Aorta (tissue), 5 donors: Measurements from ENCODE around the gene C5orf46. TPM values are rescaled to one million over a fixed set of nuclear protein-coding genes. Genes with fewer than 3 reads are reported as not detected.

Experiments used
- ATAC-seq: fragments of 200-7000 bp; cut with Tn5 transposase; one replicate; pipeline ENCODE4 v1.9.1; 2022; ENCODE audit warnings: moderate library complexity; ENCODE audit not compliant: low FRiP score
- DNase-seq, 2 donors: peaks; one replicate each; pipeline ENCODE4 v3.0.0-alpha.2; 2020
- H3K27ac ChIP-seq, 2 donors: one replicate each; pipeline ENCODE4 v1.5.1; 2013; ENCODE audit warnings: low read length in 2 of 2, mild to moderate bottlenecking in 2 of 2, moderate library complexity in 2 of 2, control low read depth in 1 of 2, inconsistent platforms in 1 of 2, low read depth in 1 of 2
- H3K27me3 ChIP-seq, 2 donors: one replicate each; pipeline ENCODE4 v1.6.1; 2013; ENCODE audit warnings: control low read depth in 1 of 2, low read length in 1 of 2, mild to moderate bottlenecking in 1 of 2, moderate library complexity in 1 of 2; ENCODE audit not compliant: insufficient read depth in 2 of 2, control insufficient read depth in 1 of 2
- H3K36me3 ChIP-seq, 2 donors: one replicate each; pipeline ENCODE4 v1.6.1; 2013; ENCODE audit warnings: control low read depth in 1 of 2, low read length in 1 of 2, mild to moderate bottlenecking in 1 of 2; ENCODE audit not compliant: insufficient read depth in 2 of 2, control insufficient read depth in 1 of 2
- H3K4me1 ChIP-seq, 2 donors: one replicate each; pipeline ENCODE4 v1.6.1; 2013; ENCODE audit warnings: low read length in 2 of 2, control low read depth in 1 of 2, mild to moderate bottlenecking in 1 of 2, moderate library complexity in 1 of 2; ENCODE audit not compliant: insufficient read depth in 2 of 2, control insufficient read depth in 1 of 2
- H3K4me3 ChIP-seq, 2 donors: one replicate each; pipeline ENCODE4 v1.5.1; 2013; ENCODE audit warnings: low read length in 2 of 2, control low read depth in 1 of 2, mild to moderate bottlenecking in 1 of 2
- H3K9me3 ChIP-seq: one replicate; pipeline ENCODE4 v1.6.1; 2013; ENCODE audit warnings: mild to moderate bottlenecking, low read length; ENCODE audit not compliant: control insufficient read depth
- WGBS, 2 donors: extraction: QIAGEN DNeasy Blood & Tissue Kit; methylation state at CpG; one replicate each; pipeline ENCODE4 v1.1.7; 2013; 5-methylcytosine and 5-hydroxymethylcytosine counted together
- intact Hi-C, 2 donors: fragments of 100-400 bp; cut with DNase I; formaldehyde crosslinking; loops; one replicate each; pipeline versions ENCODE4 v1.14.2 to v1.15.0; 2022
- polyA plus RNA-seq, 2 donors: library from polyadenylated mRNA; stranded (reverse); fragments of 200-250 nt; gene quantifications; one replicate each; pipeline ENCODE4 v1.2.3, GENCODE V29; 2013
- total RNA-seq, 2 donors: library from RNA; stranded (reverse); fragmentation: NEBNext Ultra II Directional; extraction: Animal tissue kit (Norgen Biotek cat#: 25700); gene quantifications; one replicate each; pipeline ENCODE4 v1.2.1, GENCODE V29; 2021
- donor health status: healthy with polysubstance abuse.
- donor health status: Bipolar disorder and iron deficiency.
- donor health status: DM: no; HTN: no; CAD: no.
- donor health status: DM: no; HTN: no; CAD: no.
- donor health status: DM: yes; HTN: yes; CAD: no.

C5orf46 gene
- total and polyA plus RNA-seq, 4 donors = 23.1 to 118 (median 44.5) TPM

DNA sequence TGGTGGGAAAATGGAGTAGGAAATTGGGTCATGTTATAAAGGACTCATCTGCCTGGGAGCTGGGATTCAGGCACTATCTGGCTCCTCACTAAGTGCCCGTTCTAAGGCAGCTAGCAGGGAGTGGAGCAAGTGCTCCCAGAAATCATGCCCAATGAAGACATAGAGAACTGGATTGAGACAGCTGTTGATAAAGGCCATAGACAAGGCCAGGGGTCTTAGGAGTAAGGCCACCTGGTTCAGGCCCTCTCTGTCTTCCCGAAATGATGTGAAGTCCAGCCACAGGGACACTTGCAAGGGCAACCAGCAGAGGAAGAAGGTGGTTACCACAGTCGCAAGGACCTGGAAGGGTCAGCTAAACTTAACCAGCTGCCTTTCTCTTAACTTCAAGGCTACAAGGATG, 54.8 kb downstream of the C5orf46 start:
- intact Hi-C loops = loop anchor here in 1 of 2 donors (10.0 kb wide), 1 partner anchor 263 kb away; no protein-coding TSS in a partner anchor
- ATAC-seq = no peak
- Histone ChIP-seq H3K4me1 (no peaks in the 10 kb centered on the region), H3K27ac (no peak overlapping the region), H3K27me3 (no peaks in the 10 kb centered on the region), H3K4me3 (no peak overlapping the region), H3K9me3 (no peaks in the 10 kb centered on the region), H3K36me3 (no peaks in the 10 kb centered on the region)
- WGBS, 2 donors = 95 to 98% methylated on average over 3 of the region's 3 CpGs
- DNase-seq = no peak

GRCh38 chr5:147849226-147849625, 57.1 kb downstream of the C5orf46 start:
- 56 to 64% methylated on average over 2 of the region's 2 CpGs for WGBS, 2 donors
- H3K27ac ChIP-seq = no peak overlapping the region
- no peaks in the 10 kb centered on the region for H3K4me1 ChIP-seq
- H3K9me3 ChIP-seq = no peaks in the 10 kb centered on the region
- H3K36me3 ChIP-seq = no peaks in the 10 kb centered on the region
- H3K27me3 ChIP-seq = no peaks in the 10 kb centered on the region
- ATAC-seq = no peak
- no peak for DNase-seq
- H3K4me3 ChIP-seq = no peak overlapping the region
- intact Hi-C loops = no loop called here

- intact Hi-C loops = no loop called here
- H3K36me3 ChIP-seq = no peaks in the 10 kb centered on the region
- ATAC-seq (no peak), DNase-seq (no peak)
- H3K27ac ChIP-seq = no peak overlapping the region
- no peak overlapping the region for H3K4me3 ChIP-seq
- H3K9me3 ChIP-seq = no peaks in the 10 kb centered on the region
- H3K4me1 ChIP-seq = no peaks in the 10 kb centered on the region
- 88 to 94% methylated on average over 4 of the region's 4 CpGs for WGBS, 2 donors
- no peaks in the 10 kb centered on the region for H3K27me3 ChIP-seq
Measured at GRCh38 chr5:147845618-147846017, 60.7 kb downstream of the C5orf46 start.

DNA sequence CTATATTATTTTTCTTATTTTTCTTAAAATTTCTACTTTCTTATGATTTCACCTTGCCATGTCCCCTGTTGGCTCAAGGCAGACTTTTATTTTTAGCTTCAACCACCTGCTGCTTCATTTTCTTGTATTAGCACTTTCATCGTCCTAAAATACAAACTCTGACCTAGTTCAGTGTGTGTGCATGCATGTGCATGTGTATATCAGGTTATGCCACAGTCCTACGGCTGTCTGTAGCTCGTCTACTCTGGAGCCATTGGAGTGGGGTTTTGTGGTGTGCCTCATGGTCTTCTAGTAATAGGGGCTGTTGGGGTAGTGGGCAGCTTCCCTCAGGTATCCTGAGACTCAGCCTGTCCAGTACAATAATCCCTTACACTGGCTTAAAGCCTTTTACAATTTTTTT, 61.5 kb downstream of the C5orf46 start:
- no peak overlapping the region for H3K4me3 ChIP-seq
- no peaks in the 10 kb centered on the region for H3K27me3 ChIP-seq
- H3K27ac ChIP-seq = no peak overlapping the region
- ATAC-seq (no peak), DNase-seq (no peak)
- 48 to 75% methylated on average over 3 of the region's 3 CpGs for WGBS, 2 donors
- H3K9me3 ChIP-seq = no peaks in the 10 kb centered on the region
- intact Hi-C loops = no loop called here
- no peaks in the 10 kb centered on the region for H3K36me3 ChIP-seq
- H3K4me1 ChIP-seq = no peaks in the 10 kb centered on the region

DNA sequence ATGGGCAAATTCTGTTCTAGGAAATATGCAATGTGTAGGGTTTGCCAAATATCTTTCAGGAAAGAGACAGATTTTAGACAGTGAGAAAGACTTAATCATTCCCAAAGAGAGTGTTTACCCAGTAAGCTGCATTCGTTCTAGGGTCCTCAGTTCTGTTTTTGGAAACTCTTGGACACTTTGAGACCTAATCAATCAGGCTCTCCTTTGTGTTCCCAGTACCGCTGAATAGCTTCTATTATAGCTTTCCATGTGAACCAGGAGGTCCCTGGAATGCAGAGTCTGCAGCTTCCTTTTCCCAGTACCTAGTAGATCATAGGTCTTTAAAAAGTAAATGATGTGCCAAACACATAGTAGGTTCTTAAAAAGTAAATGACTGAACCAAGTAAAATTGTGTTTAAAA, 63.5 kb downstream of the C5orf46 start:
- no peak for ATAC-seq
- H3K36me3 ChIP-seq = no peaks in the 10 kb centered on the region
- WGBS, 2 donors = 28 to 35% methylated on average over 2 of the region's 2 CpGs
- H3K4me3 ChIP-seq = no peak overlapping the region
- no peak overlapping the region for H3K27ac ChIP-seq
- H3K4me1 ChIP-seq = no peaks in the 10 kb centered on the region
- no peak for DNase-seq
- H3K9me3 ChIP-seq = no peaks in the 10 kb centered on the region
- intact Hi-C loops = no loop called here
- H3K27me3 ChIP-seq = no peaks in the 10 kb centered on the region

Other genes with a start within 250 kb of the C5orf46 start
- gene JAKMIP2, start 123.8 kb downstream of the C5orf46 start, total RNA-seq = 1 to 10 TPM in 1 of 2 donors, under 1 TPM in 1; 0.42 to 1.9 TPM
- under 1 TPM in 1 of 2 donors, not detected in 1; 0.13 TPM for gene JAKMIP2, start 123.8 kb downstream of the C5orf46 start, polyA plus RNA-seq
- 10 to 100 TPM; 13.7 to 17.0 TPM for gene SPINK1, start 74.9 kb downstream of the C5orf46 start, total RNA-seq
- gene SPINK1, start 74.9 kb downstream of the C5orf46 start, polyA plus RNA-seq = 10 to 100 TPM in 1 of 2 donors, 1 to 10 TPM in 1; 9.4 to 67.7 TPM
- gene SCGB3A2, start 27.8 kb downstream of the C5orf46 start, total RNA-seq = not detected
- 1 to 10 TPM in 1 of 2 donors, under 1 TPM in 1; 0.43 to 2.0 TPM for gene SCGB3A2, start 27.8 kb downstream of the C5orf46 start, polyA plus RNA-seq
- 1 to 10 TPM in 1 of 2 donors, under 1 TPM in 1; 0.42 to 1.1 TPM for gene SPINK5, start 157.4 kb upstream of the C5orf46 start, total RNA-seq
- gene SPINK5, start 157.4 kb upstream of the C5orf46 start, polyA plus RNA-seq = under 1 TPM; 0.69 to 0.75 TPM